ENCODE data around the gene CEP104.

Gene CEP104

GRCh38 chr1:3773572-3774275 is 83.3 kb downstream of the CEP104 start:
- no peak overlapping the region for H3K27ac ChIP-seq (replicated peaks; ENCODE audit: low read length)
- no peak overlapping the region for H2AFZ ChIP-seq (ENCODE audit: low read length)
- DNase-seq (ENCODE audit: low spot score), result no peak
- H2BK12ac ChIP-seq (ENCODE audit: low read length), result peak overlapping the region; percentile 58
- H4K8ac ChIP-seq (ENCODE audit: low read depth, low read length), result peak overlapping the region; percentile 82
- no peak overlapping the region for H4K91ac ChIP-seq (ENCODE audit: low read depth, low read length, poor library complexity)
- peaks cover 19 to 43% of the 10 kb centered on the region in 2 donors for H3K4me1 ChIP-seq (ENCODE audit: control insufficient read depth in 2 of 2, insufficient read depth in 1 of 2, low read depth in 1 of 2, low read length in 2 of 2)
- no peak overlapping the region for H3K4me3 ChIP-seq (ENCODE audit: low read length in 2 of 2)
- peaks cover 0 to 10% (median 0%) of the 10 kb centered on the region in 3 experiments for H3K27me3 ChIP-seq (ENCODE audit: control insufficient read depth in 3 of 3, insufficient read depth in 3 of 3, low read depth in 1 of 3, low read length in 3 of 3)
- peak overlapping the region; percentile 56 for H3K14ac ChIP-seq (ENCODE audit: low read length)
- H2BK120ac ChIP-seq (ENCODE audit: low read depth, low read length), result no peak overlapping the region
- H3K36me3 ChIP-seq (replicated peaks in 1 of 2; ENCODE audit: control insufficient read depth in 2 of 2, insufficient read depth in 2 of 2, low read length in 2 of 2), result peaks cover 0 to 4% of the 10 kb centered on the region in 2 donors
- H3K18ac ChIP-seq (ENCODE audit: low read length), result peak overlapping the region; percentile 71
- peak overlapping the region; percentile 13 for H2BK5ac ChIP-seq (ENCODE audit: low read length)
- H3K4me2 ChIP-seq (ENCODE audit: insufficient read depth, low read length, poor library complexity, severe bottlenecking), result no peak overlapping the region
- H3K4ac ChIP-seq (ENCODE audit: low read length), result no peak overlapping the region
- no CpG with 5 or more reads among the region's 16 CpGs for WGBS, 2 donors (ENCODE audit: extremely low coverage in 2 of 2, insufficient read length in 2 of 2, insufficient replicate concordance in 1 of 2)
- H2AK5ac ChIP-seq (ENCODE audit: low read depth, low read length), result peak overlapping the region; percentile 97
- no peak overlapping the region for H3K9ac ChIP-seq (ENCODE audit: low read depth, low read length, poor library complexity)
- peak overlapping the region; percentile 98 for H3K23ac ChIP-seq (ENCODE audit: low read depth, low read length, poor library complexity)
- peaks cover 6% of the 10 kb centered on the region for H3K79me1 ChIP-seq (ENCODE audit: low read depth, low read length)
- H3K9me3 ChIP-seq (replicated peaks in 1 of 2; ENCODE audit: control insufficient read depth in 2 of 2, insufficient read depth in 1 of 2, low read depth in 1 of 2, low read length in 2 of 2), result no peaks in the 10 kb centered on the region
- peak overlapping the region; percentile 92 for H2BK15ac ChIP-seq (ENCODE audit: low read length)

GRCh38 chr1:3772715-3773571 is 84.1 kb downstream of the CEP104 start, which contains the start of gene SMIM1:
SMIM1 (plus strand) TSS chr1:3772749; CDS start chr1:3775374, 2,625 bp downstream.
- peak within 1 kb of the TSS; percentile 97 for H2AK5ac ChIP-seq (ENCODE audit: low read depth, low read length)
- peak within 1 kb of the TSS; percentile 82 for H4K8ac ChIP-seq (ENCODE audit: low read depth, low read length)
- peak within 1 kb of the TSS; percentile 89 for H3K18ac ChIP-seq (ENCODE audit: low read length)
- peaks cover 3% of the 10 kb centered on the region for H3K79me1 ChIP-seq (ENCODE audit: low read depth, low read length)
- peak within 1 kb of the TSS; percentile 98 for H3K23ac ChIP-seq (ENCODE audit: low read depth, low read length, poor library complexity)
- H3K27ac ChIP-seq (replicated peaks; ENCODE audit: low read length), result no peak within 1 kb of the TSS
- H2BK120ac ChIP-seq (ENCODE audit: low read depth, low read length), result no peak within 1 kb of the TSS
- H2BK15ac ChIP-seq (ENCODE audit: low read length), result peak within 1 kb of the TSS; percentile 92
- H3K36me3 ChIP-seq (replicated peaks in 1 of 2; ENCODE audit: control insufficient read depth in 2 of 2, insufficient read depth in 2 of 2, low read length in 2 of 2), result no peaks in the 10 kb centered on the region
- WGBS, 2 donors (ENCODE audit: extremely low coverage in 2 of 2, insufficient read length in 2 of 2, insufficient replicate concordance in 1 of 2), result no CpG with 5 or more reads among the region's 55 CpGs
- no peaks in the 10 kb centered on the region for H3K9me3 ChIP-seq (replicated peaks in 1 of 2; ENCODE audit: control insufficient read depth in 2 of 2, insufficient read depth in 1 of 2, low read depth in 1 of 2, low read length in 2 of 2)
- peaks cover 19 to 43% of the 10 kb centered on the region in 2 donors for H3K4me1 ChIP-seq (ENCODE audit: control insufficient read depth in 2 of 2, insufficient read depth in 1 of 2, low read depth in 1 of 2, low read length in 2 of 2)
- H2BK5ac ChIP-seq (ENCODE audit: low read length), result peak within 1 kb of the TSS; percentile 29
- H3K14ac ChIP-seq (ENCODE audit: low read length), result peak within 1 kb of the TSS; percentile 71
- peak within 1 kb of the TSS; percentile 66 for H3K4ac ChIP-seq (ENCODE audit: low read length)
- H4K91ac ChIP-seq (ENCODE audit: low read depth, low read length, poor library complexity), result peak within 1 kb of the TSS; percentile 64
- peaks cover 0 to 10% (median 0%) of the 10 kb centered on the region in 3 experiments for H3K27me3 ChIP-seq (ENCODE audit: control insufficient read depth in 3 of 3, insufficient read depth in 3 of 3, low read depth in 1 of 3, low read length in 3 of 3)
- peak within 1 kb of the TSS; percentile 95 for H2AFZ ChIP-seq (ENCODE audit: low read length)
- peak within 1 kb of the TSS; percentile 58 for H2BK12ac ChIP-seq (ENCODE audit: low read length)
- H3K4me2 ChIP-seq (ENCODE audit: insufficient read depth, low read length, poor library complexity, severe bottlenecking), result peak within 1 kb of the TSS; percentile 86
- DNase-seq (ENCODE audit: low spot score), result no peak
- peak within 1 kb of the TSS; percentile 84 for H3K9ac ChIP-seq (ENCODE audit: low read depth, low read length, poor library complexity)
- H3K4me3 ChIP-seq (ENCODE audit: low read length in 2 of 2), result peak within 1 kb of the TSS; percentile 57 to 83

GRCh38 chr1:3772027-3772714 is 84.8 kb downstream of the CEP104 start:
- no peak overlapping the region for H4K91ac ChIP-seq (ENCODE audit: low read depth, low read length, poor library complexity)
- peak overlapping the region; percentile 57 to 83 for H3K4me3 ChIP-seq (ENCODE audit: low read length in 2 of 2)
- H2BK15ac ChIP-seq (ENCODE audit: low read length), result peak overlapping the region; percentile 40
- H2AK5ac ChIP-seq (ENCODE audit: low read depth, low read length), result peak overlapping the region; percentile 71
- H2BK120ac ChIP-seq (ENCODE audit: low read depth, low read length), result no peak overlapping the region
- peak overlapping the region; percentile 86 for H3K4me2 ChIP-seq (ENCODE audit: insufficient read depth, low read length, poor library complexity, severe bottlenecking)
- H3K9ac ChIP-seq (ENCODE audit: low read depth, low read length, poor library complexity), result peak overlapping the region; percentile 46
- peak; percentile 84 for DNase-seq (ENCODE audit: low spot score)
- peaks cover 19 to 43% of the 10 kb centered on the region in 2 donors for H3K4me1 ChIP-seq (ENCODE audit: control insufficient read depth in 2 of 2, insufficient read depth in 1 of 2, low read depth in 1 of 2, low read length in 2 of 2)
- H3K18ac ChIP-seq (ENCODE audit: low read length), result peak overlapping the region; percentile 89
- H3K27ac ChIP-seq (replicated peaks; ENCODE audit: low read length), result no peak overlapping the region
- H3K79me1 ChIP-seq (ENCODE audit: low read depth, low read length), result peaks cover 3% of the 10 kb centered on the region
- WGBS, 2 donors (ENCODE audit: extremely low coverage in 2 of 2, insufficient read length in 2 of 2, insufficient replicate concordance in 1 of 2), result no CpG with 5 or more reads among the region's 61 CpGs
- H4K8ac ChIP-seq (ENCODE audit: low read depth, low read length), result peak overlapping the region; percentile 43
- H2BK5ac ChIP-seq (ENCODE audit: low read length), result no peak overlapping the region
- H3K36me3 ChIP-seq (replicated peaks in 1 of 2; ENCODE audit: control insufficient read depth in 2 of 2, insufficient read depth in 2 of 2, low read length in 2 of 2), result no peaks in the 10 kb centered on the region
- peak overlapping the region; percentile 66 for H3K4ac ChIP-seq (ENCODE audit: low read length)
- peak overlapping the region; percentile 95 for H2AFZ ChIP-seq (ENCODE audit: low read length)
- H3K23ac ChIP-seq (ENCODE audit: low read depth, low read length, poor library complexity), result peak overlapping the region; percentile 93
- H2BK12ac ChIP-seq (ENCODE audit: low read length), result no peak overlapping the region
- peak overlapping the region; percentile 71 for H3K14ac ChIP-seq (ENCODE audit: low read length)
- peaks cover 0 to 10% (median 0%) of the 10 kb centered on the region in 3 experiments for H3K27me3 ChIP-seq (ENCODE audit: control insufficient read depth in 3 of 3, insufficient read depth in 3 of 3, low read depth in 1 of 3, low read length in 3 of 3)
- H3K9me3 ChIP-seq (replicated peaks in 1 of 2; ENCODE audit: control insufficient read depth in 2 of 2, insufficient read depth in 1 of 2, low read depth in 1 of 2, low read length in 2 of 2), result peaks cover 0 to 1% of the 10 kb centered on the region in 2 donors

All from neuronal stem cell (in vitro differentiated cells).